ENCODE results near the gene RTL10.

Gene RTL10

DNA sequence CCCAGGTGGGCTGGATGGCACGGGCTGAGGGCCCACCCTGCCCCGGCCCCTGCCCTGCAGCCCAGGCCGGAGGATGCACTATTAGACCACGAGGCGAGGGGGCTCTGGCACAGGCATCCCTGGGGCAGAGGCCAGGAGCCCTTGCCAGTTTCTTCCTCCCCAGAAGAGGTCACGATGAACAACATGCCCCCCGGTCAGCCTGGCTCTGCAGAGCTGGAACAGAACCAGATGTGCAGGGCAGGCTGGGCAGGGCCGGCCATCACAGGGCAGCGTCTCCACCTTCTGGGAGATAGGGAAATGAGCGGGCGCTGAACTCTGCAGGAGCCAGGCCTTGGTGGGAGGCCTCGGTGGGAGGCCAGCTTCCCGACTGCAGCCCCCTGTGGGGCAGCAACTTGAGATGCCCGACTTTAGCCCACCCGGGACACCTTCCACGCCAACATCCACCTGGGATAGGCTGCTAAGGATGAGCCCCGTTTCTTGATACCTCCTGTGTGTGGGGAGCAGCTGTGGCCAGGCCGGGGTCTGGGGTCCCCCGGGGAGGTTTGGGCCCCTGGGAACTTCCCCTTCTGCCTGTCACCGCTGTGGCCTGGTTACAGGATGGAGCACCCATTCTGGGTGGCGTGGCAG, 21.8 kb upstream of the RTL10 start:
- DNase-seq (ENCODE audit: low spot score): no peak
- FAIRE-seq: no peak

GRCh38 chr22:19875531-19876313, 21.0 kb upstream of the RTL10 start:
- DNase-seq (ENCODE audit: low spot score): no peak

GRCh38 chr22:19875061-19875530, 20.4 kb upstream of the RTL10 start:
- FAIRE-seq: no peak
- DNase-seq (ENCODE audit: low spot score): no peak

More at GRCh38 chr22:19875531-19876313, 21.0 kb upstream of the RTL10 start:
- FAIRE-seq: peak; percentile 9

GRCh38 chr22:19874307-19875060, 19.8 kb upstream of the RTL10 start:
- DNase-seq (ENCODE audit: low spot score) (no peak), FAIRE-seq (peak; percentile 92)

DNA sequence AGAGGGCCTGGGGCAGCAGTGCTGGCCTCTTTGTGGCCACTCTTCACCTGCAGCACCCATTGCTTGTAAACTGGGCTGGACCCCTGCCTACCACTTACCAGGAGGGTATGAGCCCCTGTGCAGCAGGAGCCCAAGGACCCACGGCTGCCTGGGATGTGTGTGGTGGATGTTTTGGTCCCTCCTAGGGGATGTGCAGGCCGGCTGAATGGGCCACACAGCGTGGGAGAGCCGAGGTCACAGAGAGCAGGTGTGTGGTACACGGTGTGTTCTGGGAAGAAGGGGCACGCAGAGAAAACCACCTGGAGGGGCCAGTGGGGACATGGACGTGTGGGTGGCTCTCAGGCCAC, 19.3 kb upstream of the RTL10 start:
- peak; percentile 76 for FAIRE-seq
- no peak for DNase-seq (ENCODE audit: low spot score)

DNA sequence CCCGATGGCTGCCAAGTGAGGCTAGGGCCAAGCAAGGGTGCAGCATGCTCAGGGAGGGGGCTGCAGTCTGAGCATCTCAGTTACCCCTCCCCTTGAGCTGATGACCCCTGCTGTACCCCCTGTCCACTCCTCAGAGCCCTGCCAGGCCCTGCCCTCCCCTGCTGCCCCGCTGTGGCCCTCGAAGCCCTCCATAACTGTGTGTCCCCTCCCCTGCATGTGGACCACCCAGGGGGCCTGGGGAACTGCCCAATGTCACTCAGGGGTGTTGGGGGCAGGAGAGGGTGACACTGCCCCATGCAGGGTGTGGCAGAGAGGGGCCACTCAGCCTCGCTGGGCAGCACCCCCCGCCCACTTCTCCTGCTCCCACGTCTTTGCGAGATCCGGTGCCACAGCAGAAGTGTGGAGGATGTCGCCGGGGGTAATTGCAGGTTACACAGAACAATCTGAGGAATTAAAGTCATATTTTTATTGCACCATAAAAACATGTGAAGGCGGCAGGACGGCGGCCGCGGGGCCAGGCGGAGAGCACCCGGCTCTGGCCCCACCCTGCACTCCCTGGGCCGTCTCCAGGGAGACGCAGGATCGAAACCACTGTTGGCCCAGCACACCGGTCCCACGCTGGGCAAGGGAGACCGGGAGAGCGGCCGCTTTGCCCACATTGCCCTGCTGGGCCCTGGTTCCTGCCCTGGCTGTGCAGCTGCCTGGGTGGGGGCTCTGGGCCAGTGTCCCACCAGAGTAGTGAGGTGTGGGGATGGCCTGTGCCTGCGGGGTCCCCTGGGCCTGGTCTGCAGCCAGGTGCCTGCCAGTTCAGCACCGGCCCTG, 18.7 kb upstream of the RTL10 start:
- no peak for DNase-seq (ENCODE audit: low spot score)
- peak; percentile 40 for FAIRE-seq

- peak; percentile 9 for FAIRE-seq
- DNase-seq (ENCODE audit: low spot score): no peak
Measured at GRCh38 chr22:19872779-19873137, 18.1 kb upstream of the RTL10 start.

DNA sequence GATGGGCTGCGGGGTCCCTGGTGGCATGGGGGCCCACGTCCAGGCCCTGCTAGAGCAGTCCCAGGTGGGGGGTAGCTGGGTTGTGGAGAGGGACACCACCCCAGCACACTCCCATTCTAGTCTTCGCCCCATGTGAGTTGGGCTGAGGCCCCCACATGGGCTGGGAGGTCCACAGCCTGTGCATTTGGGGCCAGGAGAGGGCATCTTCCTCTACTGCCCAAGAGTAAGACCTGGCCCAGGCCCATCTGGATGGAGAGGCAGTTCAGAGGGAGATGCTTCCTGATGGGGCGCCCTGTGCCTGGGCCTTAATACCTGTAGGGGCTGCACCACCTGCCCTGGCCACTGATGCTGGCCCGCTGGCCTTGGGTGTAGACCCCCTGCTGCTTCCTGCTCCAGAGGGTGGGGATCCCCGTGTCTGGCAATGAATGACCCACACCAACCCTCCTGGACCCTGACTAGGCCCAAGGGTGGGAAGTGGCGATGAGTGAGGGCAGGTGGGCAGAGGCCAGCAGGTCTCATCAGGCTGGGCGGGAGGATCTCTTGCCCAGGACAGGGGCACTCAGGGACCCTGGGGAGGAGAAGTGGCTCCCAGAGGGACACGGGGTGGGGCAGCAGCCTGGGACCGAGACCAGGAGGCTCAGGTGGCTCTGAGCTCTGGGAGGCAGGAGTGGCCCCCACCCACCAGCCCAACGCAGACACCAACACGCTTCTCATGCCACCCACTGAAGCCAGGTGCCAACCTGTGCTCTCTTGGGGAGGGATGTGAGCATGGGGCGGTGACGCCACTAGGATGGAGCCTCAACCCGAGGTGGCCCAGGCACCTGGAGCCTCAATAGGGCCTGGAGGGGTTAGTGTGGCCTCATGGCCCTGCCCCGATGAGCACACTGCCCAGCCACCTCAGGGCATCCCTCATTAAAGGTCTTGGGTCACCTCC, 17.4 kb upstream of the RTL10 start:
- no peak for DNase-seq (ENCODE audit: low spot score)
- peak; percentile 86 for FAIRE-seq

DNA sequence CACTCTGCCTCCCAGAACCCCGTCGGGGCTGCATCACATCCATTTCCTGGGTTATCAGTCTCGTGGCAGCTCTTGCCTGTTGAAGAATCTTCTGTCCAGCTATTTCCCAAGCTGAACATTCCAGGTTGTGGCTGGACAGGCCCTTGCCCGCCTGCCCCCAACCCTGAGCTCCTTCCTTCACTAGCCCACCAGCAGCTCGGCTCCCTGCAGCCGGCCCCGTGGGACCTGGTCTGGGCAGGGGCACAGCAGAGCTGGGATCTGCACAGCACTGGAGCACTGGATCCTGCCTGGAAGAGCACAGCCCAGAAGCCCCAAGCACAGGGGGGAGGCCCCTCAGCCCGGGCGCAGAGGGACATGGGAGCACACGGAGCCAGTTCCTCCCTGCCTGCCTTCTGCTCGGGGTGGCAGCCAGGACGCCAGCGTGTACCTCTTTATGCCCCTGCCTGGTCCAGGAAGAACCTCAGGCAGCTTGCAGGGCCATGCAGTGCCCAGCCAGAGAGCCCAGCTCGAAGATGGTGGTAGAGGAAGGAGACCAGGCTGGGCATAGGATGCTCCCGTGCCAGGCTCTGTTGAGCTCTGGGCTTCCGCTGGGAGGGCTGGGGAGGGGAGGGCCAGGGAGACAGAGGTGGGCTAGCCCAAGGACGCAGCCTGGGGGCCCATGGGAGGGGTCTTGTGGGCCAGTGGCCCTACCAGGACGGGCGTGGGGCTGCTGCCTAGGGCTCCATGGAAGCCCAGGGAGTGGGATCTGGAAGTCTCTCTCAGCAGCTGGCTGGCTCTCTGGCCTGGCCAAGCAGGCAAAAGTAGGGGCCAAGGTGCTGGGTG, 16.6 kb upstream of the RTL10 start:
- DNase-seq (ENCODE audit: low spot score): no peak
- peak; percentile 56 for FAIRE-seq

DNA sequence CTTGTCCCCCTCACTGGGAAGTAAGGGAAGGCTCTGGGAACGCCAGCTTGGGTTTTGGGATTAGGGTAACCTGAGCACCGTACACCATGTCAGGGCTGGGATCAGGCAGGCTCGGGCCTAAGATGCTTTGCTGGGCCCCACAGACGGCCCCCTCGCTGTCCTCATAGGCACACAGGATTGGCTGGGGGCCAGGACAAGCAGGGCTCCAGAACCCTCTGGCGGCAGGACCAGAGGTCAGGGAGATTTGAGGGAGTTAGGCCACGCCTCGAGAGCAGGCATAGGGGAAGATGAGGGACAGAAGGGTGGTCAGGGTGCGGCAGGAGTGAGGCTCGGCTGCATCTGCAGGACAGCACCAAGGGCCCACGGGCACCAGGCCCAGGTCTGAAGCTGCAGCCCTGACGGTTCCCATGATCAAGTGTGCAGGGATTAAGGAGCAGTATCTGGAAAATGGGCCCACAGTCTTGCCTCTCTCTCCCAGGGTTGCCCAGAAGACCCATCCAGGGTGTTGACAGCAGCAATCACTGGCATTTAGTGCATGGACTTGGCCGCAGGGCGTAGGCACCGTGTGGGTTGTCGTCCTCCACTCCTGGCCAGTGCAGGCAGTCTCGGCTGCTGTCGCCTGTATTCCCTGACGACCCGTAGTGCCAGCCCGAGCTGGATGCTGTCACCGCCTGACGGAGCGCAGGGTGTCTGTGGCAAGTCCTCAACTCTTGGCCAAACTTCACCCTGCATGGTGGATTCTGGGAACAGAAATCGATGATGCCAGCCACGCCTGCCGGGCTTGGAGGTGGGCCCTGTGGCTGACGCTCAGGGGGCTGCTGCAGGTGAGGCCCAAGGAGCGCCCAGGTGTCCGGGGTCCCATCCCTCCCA, 15.7 kb upstream of the RTL10 start:
- FAIRE-seq (no peak), DNase-seq (ENCODE audit: low spot score) (no peak)

- DNase-seq (ENCODE audit: low spot score) (no peak), FAIRE-seq (peak; percentile 23)
Measured at GRCh38 chr22:19869497-19870152, 15.0 kb upstream of the RTL10 start.

- no peak for FAIRE-seq
- DNase-seq (ENCODE audit: low spot score): no peak
Measured at GRCh38 chr22:19868773-19869471, 14.2 kb upstream of the RTL10 start.

GRCh38 chr22:19868333-19868732, 13.7 kb upstream of the RTL10 start:
- FAIRE-seq (no peak), DNase-seq (ENCODE audit: low spot score) (no peak)

- FAIRE-seq (no peak), DNase-seq (ENCODE audit: low spot score) (no peak)
Measured at GRCh38 chr22:19867617-19868016, 12.9 kb upstream of the RTL10 start.

GRCh38 chr22:19866665-19867009, 12.0 kb upstream of the RTL10 start:
- DNase-seq (ENCODE audit: low spot score) (no peak), FAIRE-seq (no peak)

GRCh38 chr22:19865141-19865829, 10.6 kb upstream of the RTL10 start:
- FAIRE-seq (peak; percentile 79), DNase-seq (ENCODE audit: low spot score) (no peak)

Data from urothelium cell line (cell line).